Activated effector memory CD4-positive, alpha-beta T cell treated with Interleukin-2 at 50 U/mL for 16 hours (primary cell): ENCODE measurements around the gene CDH12.

Source experiments
- DNase-seq: peaks from one replicate; pipeline ENCODE4 v3.0.0-alpha.2; 2020

CDH12 gene

GRCh38 chr5:22757776-22758175 is 95.4 kb downstream of the CDH12 start:
- no peak for DNase-seq

GRCh38 chr5:22754155-22754554 is 99.0 kb downstream of the CDH12 start:
- no peak for DNase-seq

- no peak for DNase-seq
Measured at GRCh38 chr5:22751536-22751935, 101.6 kb downstream of the CDH12 start.

GRCh38 chr5:22736443-22737003 is 116.6 kb downstream of the CDH12 start:
- no peak for DNase-seq

GRCh38 chr5:22734907-22735306 is 118.2 kb downstream of the CDH12 start:
- DNase-seq: no peak

- no peak for DNase-seq
Measured at GRCh38 chr5:22728610-22729009, 124.5 kb downstream of the CDH12 start.

GRCh38 chr5:22722491-22722890 is 130.7 kb downstream of the CDH12 start:
- DNase-seq: no peak

GRCh38 chr5:22722056-22722455 is 131.1 kb downstream of the CDH12 start:
- DNase-seq: no peak

GRCh38 chr5:22719842-22720241 is 133.3 kb downstream of the CDH12 start:
- no peak for DNase-seq

- DNase-seq: no peak
Measured at GRCh38 chr5:22710660-22711059, 142.5 kb downstream of the CDH12 start.

- no peak for DNase-seq
Measured at GRCh38 chr5:22709743-22710142, 143.4 kb downstream of the CDH12 start.

GRCh38 chr5:22708770-22709328 is 144.3 kb downstream of the CDH12 start:
- no peak for DNase-seq

- DNase-seq: no peak
Measured at GRCh38 chr5:22706901-22707300, 146.2 kb downstream of the CDH12 start.

- no peak for DNase-seq
Measured at GRCh38 chr5:22699319-22699718, 153.8 kb downstream of the CDH12 start.

- no peak for DNase-seq
Measured at GRCh38 chr5:22693121-22693520, 160.0 kb downstream of the CDH12 start.

- DNase-seq: no peak
Measured at GRCh38 chr5:22683050-22683449, 170.1 kb downstream of the CDH12 start.

- no peak for DNase-seq
Measured at GRCh38 chr5:22678886-22679285, 174.3 kb downstream of the CDH12 start.

- no peak for DNase-seq
Measured at GRCh38 chr5:22673131-22673530, 180.0 kb downstream of the CDH12 start.

- DNase-seq: no peak
Measured at GRCh38 chr5:22669345-22669744, 183.8 kb downstream of the CDH12 start.

- DNase-seq: no peak
Measured at GRCh38 chr5:22665801-22666200, 187.3 kb downstream of the CDH12 start.

GRCh38 chr5:22663134-22663533 is 190.0 kb downstream of the CDH12 start:
- no peak for DNase-seq

- DNase-seq: no peak
Measured at GRCh38 chr5:22662391-22662790, 190.8 kb downstream of the CDH12 start.

- no peak for DNase-seq
Measured at GRCh38 chr5:22651355-22651754, 201.8 kb downstream of the CDH12 start.

GRCh38 chr5:22650511-22650910 is 202.6 kb downstream of the CDH12 start:
- no peak for DNase-seq

GRCh38 chr5:22649074-22649473 is 204.1 kb downstream of the CDH12 start:
- DNase-seq: no peak
